Suprapubic skin (tissue), 4 donors: Measurements from ENCODE around the gene CHST11. TPM values are rescaled to one million over a fixed set of nuclear protein-coding genes. Genes with fewer than 3 reads are reported as not detected.

ENCODE experiments used
- DNase-seq, 2 donors: peaks; one replicate each; pipeline ENCODE4 v3.0.0-alpha.2; 2019; ENCODE audit warnings: low spot score in 2 of 2
- H3K27ac ChIP-seq: fragments of 200-600 bp; sonication (generic); one replicate; pipeline ENCODE4 v1.5.1; 2019
- H3K27me3 ChIP-seq: fragments of 200-600 bp; sonication (generic); one replicate; pipeline ENCODE4 v1.5.1; 2019
- H3K36me3 ChIP-seq: fragments of 200-600 bp; sonication (generic); one replicate; pipeline ENCODE4 v1.5.1; 2019
- H3K4me1 ChIP-seq: fragments of 200-600 bp; sonication (generic); one replicate; pipeline ENCODE4 v1.5.1; 2019
- H3K4me3 ChIP-seq: fragments of 200-600 bp; sonication (generic); one replicate; pipeline ENCODE4 v1.5.1; 2019; ENCODE audit warnings: mild to moderate bottlenecking
- H3K9me3 ChIP-seq: fragments of 200-600 bp; sonication (generic); one replicate; pipeline ENCODE4 v1.5.1; 2019
- EP300 ChIP-seq: sonication (generic); formaldehyde crosslinking; IDR thresholded peaks from one replicate; pipeline ENCODE4 v1.6.1; 2017; ENCODE audit warnings: antibody characterized with exemption
- POLR2A ChIP-seq, 2 donors: fragments of 450-650 bp; IDR thresholded peaks; one replicate each; pipeline ENCODE4 v1.6.1; 2017; ENCODE audit warnings: antibody characterized with exemption in 2 of 2, mild to moderate bottlenecking in 2 of 2, moderate library complexity in 2 of 2
- POLR2AphosphoS5 ChIP-seq, 3 donors: sonication (generic); formaldehyde crosslinking; IDR thresholded peaks; one replicate each; pipeline ENCODE4 v1.6.1; 2017; ENCODE audit warnings: antibody characterized with exemption in 3 of 3
- WGBS: methylation state at CpG from one replicate; pipeline ENCODE4 v1.1.5; 2018; 5-methylcytosine and 5-hydroxymethylcytosine counted together
- total RNA-seq, 4 donors: library from RNA; depleted of rRNA; stranded (reverse); fragments of >200 nt; gene quantifications; one replicate each; pipeline ENCODE4 v1.1.0, GENCODE V29; 2016
- TF ChIP-seq, protein P1 (sequence below), 2 donors: fragments of 200-600 bp in 1 of 2; fragments of 450-650 bp in 1 of 2; sonication (generic) in 1 of 2; IDR thresholded peaks; one replicate each; pipeline ENCODE4 v1.5.1; 2016 to 2019; ENCODE audit warnings: antibody characterized with exemption in 2 of 2, mild to moderate bottlenecking in 1 of 2, moderate library complexity in 1 of 2

CHST11 gene
- total RNA-seq, 4 donors from 2014 or later: 1.8 to 5.8 (median 3.8) TPM

DNA sequence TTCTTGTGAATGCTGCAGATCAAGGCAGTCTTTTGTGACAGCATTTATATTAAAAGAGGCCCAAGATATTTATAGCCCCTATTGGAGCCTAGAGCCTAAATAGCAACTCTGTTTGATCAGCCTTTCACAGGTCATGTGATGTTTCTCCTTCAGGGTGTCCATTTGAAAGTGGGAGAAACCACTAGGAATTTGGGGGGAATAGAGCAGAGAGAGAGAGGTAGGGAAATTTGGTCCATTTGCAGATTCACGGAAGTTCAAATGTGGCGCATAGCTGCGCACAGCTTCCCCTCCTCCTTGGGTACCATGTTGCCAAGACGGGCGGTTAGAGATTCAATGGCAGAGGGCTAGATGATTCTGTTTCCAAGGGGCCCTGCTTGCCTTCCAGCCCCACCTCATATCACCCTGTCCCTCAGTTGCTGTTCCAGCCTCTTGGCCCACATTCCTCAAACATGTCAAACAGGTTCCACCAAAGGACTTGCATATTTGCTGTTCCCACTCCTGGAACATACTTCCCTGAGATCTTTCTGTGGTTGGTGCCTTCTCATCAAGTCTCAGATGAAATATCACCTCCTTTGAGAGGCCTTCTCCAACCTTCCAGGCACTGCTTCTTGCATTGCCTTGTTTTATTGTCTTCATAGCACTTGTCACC is 220.8 kb downstream of the CHST11 start:
- WGBS: 91% methylated on average over 5 of the region's 5 CpGs
- H3K4me3 ChIP-seq: no peak overlapping the region
- H3K9me3 ChIP-seq: no peaks in the 10 kb centered on the region
- no peaks in the 10 kb centered on the region for H3K36me3 ChIP-seq
- H3K4me1 ChIP-seq: peaks cover 8% of the 10 kb centered on the region
- no peak overlapping the region for H3K27ac ChIP-seq
- H3K27me3 ChIP-seq: no peaks in the 10 kb centered on the region
- no peak for DNase-seq
- TF ChIP-seq EP300: no peak
- TF ChIP-seq, protein P1, sequence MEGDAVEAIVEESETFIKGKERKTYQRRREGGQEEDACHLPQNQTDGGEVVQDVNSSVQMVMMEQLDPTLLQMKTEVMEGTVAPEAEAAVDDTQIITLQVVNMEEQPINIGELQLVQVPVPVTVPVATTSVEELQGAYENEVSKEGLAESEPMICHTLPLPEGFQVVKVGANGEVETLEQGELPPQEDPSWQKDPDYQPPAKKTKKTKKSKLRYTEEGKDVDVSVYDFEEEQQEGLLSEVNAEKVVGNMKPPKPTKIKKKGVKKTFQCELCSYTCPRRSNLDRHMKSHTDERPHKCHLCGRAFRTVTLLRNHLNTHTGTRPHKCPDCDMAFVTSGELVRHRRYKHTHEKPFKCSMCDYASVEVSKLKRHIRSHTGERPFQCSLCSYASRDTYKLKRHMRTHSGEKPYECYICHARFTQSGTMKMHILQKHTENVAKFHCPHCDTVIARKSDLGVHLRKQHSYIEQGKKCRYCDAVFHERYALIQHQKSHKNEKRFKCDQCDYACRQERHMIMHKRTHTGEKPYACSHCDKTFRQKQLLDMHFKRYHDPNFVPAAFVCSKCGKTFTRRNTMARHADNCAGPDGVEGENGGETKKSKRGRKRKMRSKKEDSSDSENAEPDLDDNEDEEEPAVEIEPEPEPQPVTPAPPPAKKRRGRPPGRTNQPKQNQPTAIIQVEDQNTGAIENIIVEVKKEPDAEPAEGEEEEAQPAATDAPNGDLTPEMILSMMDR (IDR thresholded peaks at IDR 0.05): no peak
- no peak for TF ChIP-seq POLR2A (IDR thresholded peaks at IDR 0.05)
- no peak for TF ChIP-seq POLR2AphosphoS5 (IDR thresholded peaks at IDR 0.05)

DNA sequence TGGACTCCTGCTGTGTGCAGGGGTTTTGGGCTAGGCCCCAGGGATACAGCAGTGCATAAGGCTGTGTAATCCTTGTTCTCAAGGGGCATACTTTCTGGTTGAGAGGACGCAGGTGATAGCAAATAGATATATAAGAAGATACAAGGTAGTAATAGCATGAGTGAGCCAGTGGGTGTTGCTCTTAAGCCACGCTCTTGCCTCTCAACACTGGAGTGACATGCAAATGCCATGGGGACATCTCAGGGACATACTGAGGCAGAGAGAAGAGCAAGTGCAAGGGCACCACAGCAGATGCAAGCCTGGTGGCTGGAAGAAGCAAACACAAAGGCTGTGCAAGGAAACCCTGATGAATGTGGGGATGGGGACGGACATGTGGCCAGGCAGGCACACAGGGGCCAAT is 223.3 kb downstream of the CHST11 start:
- Histone ChIP-seq H3K27me3 (no peaks in the 10 kb centered on the region), H3K9me3 (no peaks in the 10 kb centered on the region), H3K27ac (no peak overlapping the region), H3K4me1 (peaks cover 6% of the 10 kb centered on the region), H3K4me3 (no peak overlapping the region), H3K36me3 (no peaks in the 10 kb centered on the region)
- WGBS: 88% methylated on average over 3 of the region's 3 CpGs
- no peak for TF ChIP-seq POLR2A (IDR thresholded peaks at IDR 0.05)
- TF ChIP-seq, protein P1 (IDR thresholded peaks at IDR 0.05): no peak
- no peak for TF ChIP-seq EP300
- no peak for TF ChIP-seq POLR2AphosphoS5 (IDR thresholded peaks at IDR 0.05)
- no peak for DNase-seq

DNA sequence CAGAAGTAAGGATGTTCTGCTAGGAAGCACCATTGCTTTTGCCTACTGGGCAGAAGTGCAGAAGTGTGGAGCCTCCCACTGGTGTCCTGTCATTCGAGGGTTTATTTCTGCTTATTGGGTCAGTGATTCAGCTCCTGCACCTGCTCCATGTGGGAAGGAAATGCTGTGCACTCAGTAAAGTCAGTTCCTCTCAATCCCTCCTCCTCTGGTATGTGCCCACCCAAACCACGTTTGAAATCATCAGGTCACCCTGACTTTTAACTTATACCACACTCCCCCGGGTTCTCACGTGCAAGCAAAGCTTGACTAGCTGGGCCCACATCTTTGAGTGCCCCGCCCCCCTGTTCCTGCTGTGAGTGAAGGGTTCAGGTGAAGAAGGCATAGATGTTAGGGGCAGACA is 223.7 kb downstream of the CHST11 start:
- WGBS: 72% methylated on average over 5 of the region's 5 CpGs
- no peak for DNase-seq
- Histone ChIP-seq H3K27me3 (no peaks in the 10 kb centered on the region), H3K4me3 (no peak overlapping the region), H3K9me3 (no peaks in the 10 kb centered on the region), H3K27ac (no peak overlapping the region), H3K36me3 (no peaks in the 10 kb centered on the region), H3K4me1 (peaks cover 11% of the 10 kb centered on the region)
- TF ChIP-seq, protein P1 (IDR thresholded peaks at IDR 0.05): no peak
- no peak for TF ChIP-seq EP300
- TF ChIP-seq POLR2A (IDR thresholded peaks at IDR 0.05): no peak
- no peak for TF ChIP-seq POLR2AphosphoS5 (IDR thresholded peaks at IDR 0.05)

DNA sequence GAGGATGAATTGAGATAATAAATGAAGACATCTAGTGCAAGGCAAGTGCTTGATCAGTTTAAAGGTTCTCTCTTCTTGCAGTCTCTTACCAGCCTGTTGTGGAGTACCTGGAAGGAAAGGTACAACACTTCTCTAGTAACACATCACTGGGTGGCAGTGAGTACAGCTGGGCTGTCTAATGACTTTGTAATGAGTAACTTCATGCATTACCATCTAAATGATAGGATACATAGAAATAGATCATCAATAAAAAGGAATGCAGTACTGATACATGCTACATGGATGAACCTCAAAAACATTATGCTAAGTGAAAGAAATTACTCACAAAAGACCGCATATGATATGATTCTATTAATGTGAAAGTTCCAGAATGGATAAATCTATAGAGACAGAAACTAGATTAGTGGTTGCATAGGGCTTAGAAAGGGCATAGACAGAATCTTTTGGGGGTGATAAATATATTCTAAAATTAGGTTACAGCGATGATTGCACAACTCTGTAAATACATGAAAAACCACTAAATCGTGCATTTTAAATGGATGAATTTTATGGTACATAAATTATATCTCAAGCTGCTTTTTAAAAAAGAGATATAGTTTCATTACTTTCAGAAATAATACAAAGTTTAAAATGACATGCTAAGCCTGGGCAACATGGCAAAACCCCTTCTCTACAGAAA is 224.4 kb downstream of the CHST11 start:
- Histone ChIP-seq H3K4me1 (peaks cover 11% of the 10 kb centered on the region), H3K4me3 (no peak overlapping the region), H3K27ac (no peak overlapping the region), H3K27me3 (no peaks in the 10 kb centered on the region), H3K9me3 (no peaks in the 10 kb centered on the region), H3K36me3 (no peaks in the 10 kb centered on the region)
- 73% methylated on average over 3 of the region's 3 CpGs for WGBS
- TF ChIP-seq POLR2AphosphoS5 (IDR thresholded peaks at IDR 0.05) (no peak), EP300 (no peak)
- no peak for DNase-seq

DNA sequence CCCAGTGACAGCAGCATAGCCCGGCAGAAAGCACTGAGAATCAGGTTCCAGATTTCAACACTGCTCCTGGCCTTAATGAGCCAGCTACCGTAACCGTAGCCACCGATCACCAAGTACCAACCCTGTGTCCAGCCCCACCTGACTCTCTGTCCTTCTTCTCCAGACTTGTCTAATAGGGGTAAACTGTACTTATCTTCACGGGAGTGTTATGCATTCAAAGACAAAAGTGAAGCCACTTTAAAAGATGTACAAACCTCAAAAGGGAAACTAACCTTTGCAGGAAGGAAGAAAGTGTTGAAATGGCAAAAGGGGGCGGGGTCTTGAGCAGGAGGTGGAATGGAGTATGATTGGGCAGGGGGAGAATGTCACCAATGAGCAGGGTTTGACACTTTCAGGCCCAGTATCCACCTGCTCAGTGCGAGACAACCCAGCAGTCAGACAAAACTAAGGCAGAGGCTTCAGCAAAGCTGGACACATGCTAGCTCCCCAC is 226.1 kb downstream of the CHST11 start:
- Histone ChIP-seq H3K36me3 (no peaks in the 10 kb centered on the region), H3K27ac (no peak overlapping the region), H3K9me3 (no peaks in the 10 kb centered on the region), H3K4me1 (peaks cover 11% of the 10 kb centered on the region), H3K27me3 (no peaks in the 10 kb centered on the region), H3K4me3 (no peak overlapping the region)
- TF ChIP-seq EP300: no peak
- TF ChIP-seq, protein P1 (IDR thresholded peaks at IDR 0.05): no peak
- TF ChIP-seq POLR2AphosphoS5 (IDR thresholded peaks at IDR 0.05): no peak
- no peak for TF ChIP-seq POLR2A (IDR thresholded peaks at IDR 0.05)
- WGBS: 82% methylated on average over 7 of the region's 7 CpGs
- peak in 1 of 2 donors; percentile 55 for DNase-seq
